ENCODE results near the gene ONECUT2.
"Not testable (repeated sequence)": the region's sequence is repeated elsewhere in the genome, so short reads cannot be mapped to it uniquely, and the experiment has no call there.

The ONECUT2 gene

GRCh38 chr18:57445488-57446319 lies 10.5 kb downstream of the ONECUT2 start:
- DNase-seq (ENCODE audit: low read depth, low spot score) = no peak

GRCh38 chr18:57446322-57446721 lies 11.1 kb downstream of the ONECUT2 start:
- no peak for DNase-seq (ENCODE audit: low read depth, low spot score)

GRCh38 chr18:57447154-57447621 lies 12.0 kb downstream of the ONECUT2 start:
- no peak for DNase-seq (ENCODE audit: low read depth, low spot score)

- DNase-seq (ENCODE audit: low read depth, low spot score) = no peak
These were observed 20.5 kb downstream of the ONECUT2 start for GRCh38 chr18:57455576-57456129.

GRCh38 chr18:57461652-57462269 lies 26.6 kb downstream of the ONECUT2 start:
- DNase-seq (ENCODE audit: low read depth, low spot score) = no peak

- no peak for DNase-seq (ENCODE audit: low read depth, low spot score)
These were observed 31.1 kb downstream of the ONECUT2 start for GRCh38 chr18:57466307-57466706.

- DNase-seq (ENCODE audit: low read depth, low spot score) = no peak
These were observed 31.7 kb downstream of the ONECUT2 start for GRCh38 chr18:57466745-57467409.

GRCh38 chr18:57469884-57470283 lies 34.7 kb downstream of the ONECUT2 start:
- no peak for DNase-seq (ENCODE audit: low read depth, low spot score)

GRCh38 chr18:57475408-57475807 lies 40.2 kb downstream of the ONECUT2 start:
- no peak for DNase-seq (ENCODE audit: low read depth, low spot score)

GRCh38 chr18:57475903-57476302 lies 40.7 kb downstream of the ONECUT2 start:
- DNase-seq (ENCODE audit: low read depth, low spot score) = no peak

GRCh38 chr18:57480733-57481132 lies 45.6 kb downstream of the ONECUT2 start:
- no peak for DNase-seq (ENCODE audit: low read depth, low spot score)

GRCh38 chr18:57497372-57498294 lies 62.5 kb downstream of the ONECUT2 start:
- no peak for DNase-seq (ENCODE audit: low read depth, low spot score)

GRCh38 chr18:57498682-57499256 lies 63.6 kb downstream of the ONECUT2 start:
- no peak for DNase-seq (ENCODE audit: low read depth, low spot score)

- no peak for DNase-seq (ENCODE audit: low read depth, low spot score)
These were observed 67.5 kb downstream of the ONECUT2 start for GRCh38 chr18:57502624-57503023.

GRCh38 chr18:57505231-57505630 lies 70.1 kb downstream of the ONECUT2 start:
- DNase-seq (ENCODE audit: low read depth, low spot score) = no peak

GRCh38 chr18:57516056-57516455 lies 80.9 kb downstream of the ONECUT2 start:
- DNase-seq (ENCODE audit: low read depth, low spot score) = no peak

GRCh38 chr18:57518533-57518932 lies 83.4 kb downstream of the ONECUT2 start:
- DNase-seq (ENCODE audit: low read depth, low spot score) = no peak

GRCh38 chr18:57519668-57520424 lies 84.7 kb downstream of the ONECUT2 start:
- no peak for DNase-seq (ENCODE audit: low read depth, low spot score)

- DNase-seq (ENCODE audit: low read depth, low spot score) = not testable (repeated sequence)
These were observed 87.2 kb downstream of the ONECUT2 start for GRCh38 chr18:57522348-57522747.

Measured in smooth muscle cell of the brain vasculature (primary cell).